NCI-H510A (cell line): ENCODE data around the gene ICAM5.
"Not testable (repeated sequence)": the region's sequence is repeated elsewhere in the genome, so short reads cannot be mapped to it uniquely, and the experiment has no call there.

ENCODE experiments used
- DNase-seq: peaks from one replicate; lab custom pipeline; 2025; lab: John Stamatoyannopoulos, UW

Gene ICAM5, protein sequence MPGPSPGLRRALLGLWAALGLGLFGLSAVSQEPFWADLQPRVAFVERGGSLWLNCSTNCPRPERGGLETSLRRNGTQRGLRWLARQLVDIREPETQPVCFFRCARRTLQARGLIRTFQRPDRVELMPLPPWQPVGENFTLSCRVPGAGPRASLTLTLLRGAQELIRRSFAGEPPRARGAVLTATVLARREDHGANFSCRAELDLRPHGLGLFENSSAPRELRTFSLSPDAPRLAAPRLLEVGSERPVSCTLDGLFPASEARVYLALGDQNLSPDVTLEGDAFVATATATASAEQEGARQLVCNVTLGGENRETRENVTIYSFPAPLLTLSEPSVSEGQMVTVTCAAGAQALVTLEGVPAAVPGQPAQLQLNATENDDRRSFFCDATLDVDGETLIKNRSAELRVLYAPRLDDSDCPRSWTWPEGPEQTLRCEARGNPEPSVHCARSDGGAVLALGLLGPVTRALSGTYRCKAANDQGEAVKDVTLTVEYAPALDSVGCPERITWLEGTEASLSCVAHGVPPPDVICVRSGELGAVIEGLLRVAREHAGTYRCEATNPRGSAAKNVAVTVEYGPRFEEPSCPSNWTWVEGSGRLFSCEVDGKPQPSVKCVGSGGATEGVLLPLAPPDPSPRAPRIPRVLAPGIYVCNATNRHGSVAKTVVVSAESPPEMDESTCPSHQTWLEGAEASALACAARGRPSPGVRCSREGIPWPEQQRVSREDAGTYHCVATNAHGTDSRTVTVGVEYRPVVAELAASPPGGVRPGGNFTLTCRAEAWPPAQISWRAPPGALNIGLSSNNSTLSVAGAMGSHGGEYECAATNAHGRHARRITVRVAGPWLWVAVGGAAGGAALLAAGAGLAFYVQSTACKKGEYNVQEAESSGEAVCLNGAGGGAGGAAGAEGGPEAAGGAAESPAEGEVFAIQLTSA

DNA sequence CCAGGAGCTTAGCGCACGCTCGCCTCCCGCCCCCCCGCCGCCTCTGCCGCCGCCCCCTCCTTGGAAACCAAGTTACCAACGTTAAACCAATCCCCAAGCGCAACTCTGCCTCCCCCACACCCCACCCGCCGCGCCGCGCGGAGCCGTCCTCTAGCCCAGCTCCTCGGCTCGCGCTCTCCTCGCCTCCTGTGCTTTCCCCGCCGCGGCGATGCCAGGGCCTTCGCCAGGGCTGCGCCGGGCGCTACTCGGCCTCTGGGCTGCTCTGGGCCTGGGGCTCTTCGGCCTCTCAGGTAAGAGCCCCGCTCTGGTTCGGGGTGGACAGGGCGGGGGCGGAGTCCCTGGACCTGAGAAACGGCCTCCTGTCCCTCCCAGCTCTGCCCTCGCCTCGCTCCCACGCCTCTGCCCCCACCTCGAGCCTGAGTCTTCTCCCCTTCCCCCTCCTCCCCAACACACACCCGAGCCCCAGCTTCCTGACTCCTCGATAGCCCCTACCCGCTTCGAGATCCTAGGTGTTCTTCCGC lies at the start of gene ICAM5:
ICAM5 (plus strand) TSS at position 117 of the 521 bp plus-strand sequence; CDS start at position 209, 92 bp downstream.
- no peak for DNase-seq

DNA sequence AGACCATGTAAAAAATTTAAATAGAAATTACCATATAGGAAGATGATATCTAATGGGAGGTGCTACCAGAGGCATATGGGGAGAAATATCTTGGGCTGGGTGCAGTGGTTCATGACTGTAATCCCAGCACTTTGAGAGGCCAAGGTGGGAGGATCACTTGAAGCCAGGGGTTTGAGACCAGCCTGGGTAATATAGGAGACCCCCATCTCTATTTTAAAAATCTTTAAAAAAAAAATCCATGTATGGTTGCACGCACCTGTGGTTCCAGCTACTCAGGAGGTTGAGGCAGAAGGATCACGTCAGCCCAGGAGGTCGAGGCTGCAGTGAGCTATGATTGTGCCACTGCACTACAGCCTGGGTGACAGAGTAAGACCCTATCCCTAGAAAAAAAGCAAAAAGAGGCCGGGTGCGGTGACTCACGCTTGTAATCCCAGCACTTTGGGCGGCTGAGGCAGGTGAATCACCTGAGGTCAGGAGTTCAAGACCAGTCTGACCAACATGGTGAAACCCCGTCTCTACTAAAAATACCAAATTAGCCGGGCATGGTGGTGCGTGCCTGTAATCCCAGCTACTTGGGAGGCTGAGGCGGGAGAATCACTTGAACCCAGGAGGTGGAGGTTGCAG lies 47.8 kb upstream of the ICAM5 start:
- DNase-seq = not testable (repeated sequence)

DNA sequence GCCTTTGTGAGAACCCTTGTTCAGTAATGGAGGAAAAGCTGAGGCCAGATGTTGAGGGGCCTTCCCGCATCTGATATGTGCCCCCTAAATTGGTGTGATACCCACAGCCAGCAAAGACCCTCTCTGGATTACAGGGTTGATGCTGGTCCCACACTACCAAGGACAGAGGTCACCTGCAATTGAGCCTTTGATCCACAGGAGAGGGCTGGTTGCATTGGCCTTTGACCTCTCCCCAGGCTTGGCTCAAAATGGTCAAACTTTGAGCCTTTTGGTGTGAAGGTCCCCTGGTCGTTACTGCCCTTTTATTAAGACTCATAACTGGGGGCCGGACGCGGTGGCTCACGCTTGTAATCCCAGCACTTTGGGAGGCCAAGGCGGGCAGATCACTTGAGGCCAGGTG lies 46.1 kb upstream of the ICAM5 start:
- DNase-seq = no peak

DNA sequence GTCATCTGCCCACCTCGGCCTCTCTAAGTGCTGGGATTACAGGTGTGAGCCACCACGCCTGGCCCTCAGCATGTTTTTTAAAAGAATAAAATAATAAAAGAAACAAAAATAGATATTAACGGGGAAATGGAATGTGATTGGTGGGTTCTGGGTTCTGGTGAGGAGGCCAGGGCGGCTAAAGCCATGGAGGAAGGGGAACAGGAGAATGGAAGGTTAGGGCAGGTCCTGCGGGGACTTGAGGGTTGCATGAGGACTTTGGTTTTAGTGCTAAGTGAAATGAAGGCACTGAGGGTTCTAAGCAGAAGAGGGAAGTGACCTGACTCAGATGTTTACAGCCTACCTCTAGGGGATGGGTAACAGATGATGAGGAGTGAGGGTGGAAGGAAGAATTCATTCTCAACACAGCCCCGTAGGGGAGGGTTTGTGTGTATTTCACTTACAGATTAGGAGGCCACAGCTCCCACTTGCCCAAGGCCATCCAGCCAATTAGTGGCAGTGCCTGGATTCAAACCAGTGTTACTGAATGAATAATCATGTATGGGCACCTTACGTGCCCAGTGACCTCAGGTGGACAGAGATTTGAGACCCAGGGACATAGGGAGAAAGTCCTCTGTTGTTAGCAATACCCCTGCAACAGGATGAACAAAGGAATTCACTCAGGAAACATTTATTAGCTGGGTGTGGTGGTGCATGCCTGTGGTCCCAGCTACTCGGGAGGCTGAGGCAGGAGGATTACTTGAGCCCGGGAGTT lies 44.4 kb upstream of the ICAM5 start:
- no peak for DNase-seq

DNA sequence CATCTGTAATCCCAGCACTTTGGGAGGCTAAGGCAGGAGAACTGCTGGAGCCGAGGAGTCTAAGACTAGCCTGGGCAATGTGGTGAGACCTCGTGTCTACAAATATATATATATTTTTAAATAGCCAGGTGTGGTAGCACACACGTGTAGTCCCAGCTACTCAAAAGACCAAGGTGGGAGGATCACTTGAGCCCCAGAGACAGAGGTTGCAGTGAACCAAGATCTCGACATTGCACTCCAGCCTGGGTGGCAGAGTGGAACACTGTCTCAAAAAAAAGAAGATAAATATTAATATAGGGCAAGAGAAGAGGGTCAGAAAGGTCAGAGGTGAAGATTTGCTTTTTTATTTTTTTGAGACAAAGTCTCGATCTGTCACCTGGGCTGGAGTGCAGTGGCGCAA lies 43.2 kb upstream of the ICAM5 start:
- DNase-seq = no peak

DNA sequence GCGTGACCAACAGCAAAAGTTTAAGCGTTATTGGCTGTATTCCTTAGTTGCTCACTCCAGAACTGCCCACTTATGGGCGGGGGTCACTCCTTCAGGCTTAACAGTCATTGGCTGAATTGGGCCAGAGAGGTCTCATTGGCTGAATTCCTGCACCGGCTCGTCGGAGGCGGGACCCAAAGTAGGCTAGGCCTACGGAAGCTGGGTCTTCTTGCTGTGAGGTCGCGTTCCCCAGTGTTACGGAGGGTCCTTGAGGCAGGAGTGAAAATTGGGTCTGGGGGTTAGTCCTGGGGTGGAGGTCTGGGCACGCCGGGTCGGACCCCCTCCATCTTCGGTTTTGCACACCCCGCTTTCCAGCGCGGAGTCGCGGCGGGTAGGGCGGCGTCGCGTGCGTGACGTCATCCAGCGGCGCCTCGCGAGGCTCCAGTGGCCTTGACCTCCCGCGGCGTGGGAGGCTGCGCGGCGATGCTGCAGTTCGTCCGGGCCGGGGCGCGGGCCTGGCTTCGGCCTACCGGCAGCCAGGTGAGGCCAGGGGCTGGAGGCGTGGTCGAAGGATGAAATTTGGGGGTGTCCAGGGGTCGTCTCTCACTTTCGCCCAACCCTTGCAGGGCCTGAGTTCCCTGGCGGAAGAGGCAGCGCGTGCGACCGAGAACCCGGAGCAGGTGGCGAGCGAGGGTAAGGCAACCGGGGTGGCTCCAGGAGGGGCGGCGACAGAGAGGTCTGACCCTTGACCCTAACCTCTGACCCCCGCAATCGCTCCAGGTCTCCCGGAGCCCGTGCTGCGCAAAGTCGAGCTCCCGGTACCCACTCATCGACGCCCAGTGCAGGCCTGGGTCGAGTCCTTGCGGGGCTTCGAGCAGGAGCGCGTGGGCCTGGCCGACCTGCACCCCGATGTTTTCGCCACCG lies 37.7 kb upstream of the ICAM5 start, which contains the start of gene MRPL4:
MRPL4 (plus strand) TSS at position 423 of the 903 bp plus-strand sequence; CDS start at position 463, 40 bp downstream.
- peak; percentile 96 for DNase-seq

DNA sequence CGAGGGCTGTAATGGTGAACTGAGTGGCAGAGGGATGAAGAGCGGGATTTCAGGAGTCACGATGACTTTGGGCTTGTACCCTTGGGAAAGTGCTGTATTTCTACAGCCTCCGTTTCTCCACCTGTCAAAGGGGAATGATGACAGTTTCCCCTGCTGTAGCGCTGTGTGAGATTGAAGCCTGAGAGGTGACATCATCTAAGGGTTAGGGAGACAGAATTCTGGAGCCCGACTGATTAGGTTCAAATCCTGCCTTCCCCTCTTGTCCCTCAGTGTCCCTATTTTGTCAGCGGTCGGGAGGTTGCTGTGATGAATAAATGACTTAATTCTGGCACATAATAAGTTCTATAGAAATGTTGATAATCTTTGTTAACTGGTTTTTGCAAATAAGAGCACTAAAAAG lies 37.0 kb upstream of the ICAM5 start:
- DNase-seq = no peak

DNA sequence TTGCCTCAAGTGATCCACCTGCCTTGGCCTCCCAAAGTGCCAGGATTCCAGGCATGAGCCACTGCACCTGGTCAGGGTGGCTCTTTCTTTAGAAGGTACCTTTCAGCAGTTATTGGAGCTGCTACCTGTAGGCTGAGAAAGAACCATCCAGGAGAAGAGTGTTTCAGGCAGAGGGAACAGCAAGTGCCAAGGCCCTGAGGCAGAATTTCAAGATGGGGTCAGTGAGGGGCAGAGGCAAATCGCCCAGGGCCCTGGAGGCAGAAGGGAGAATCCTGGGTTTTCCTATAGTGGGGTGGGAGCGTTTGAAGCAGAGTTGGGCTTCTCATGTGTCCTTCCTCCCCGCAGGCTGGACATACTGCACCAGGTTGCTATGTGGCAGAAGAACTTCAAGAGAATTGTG lies 35.5 kb upstream of the ICAM5 start:
- no peak for DNase-seq

DNA sequence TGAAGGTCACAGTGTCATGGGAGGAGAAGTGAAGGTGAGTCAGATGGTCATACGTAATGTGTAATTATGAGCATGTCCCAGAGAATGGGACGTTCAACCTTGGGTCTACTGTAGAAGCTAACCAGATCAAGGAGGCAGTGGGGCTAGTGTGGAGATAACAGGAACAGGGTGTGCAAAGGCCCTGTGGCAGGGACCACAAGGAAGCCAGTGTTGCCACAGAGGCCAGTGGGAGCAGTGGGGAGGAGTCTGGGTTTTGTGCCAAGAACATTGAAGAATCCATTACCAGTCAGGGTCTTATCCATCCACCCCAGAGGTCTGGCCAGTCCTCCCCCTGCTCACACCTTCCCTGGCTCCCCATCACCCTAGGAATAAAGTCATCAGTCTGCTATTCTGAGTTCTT lies 34.4 kb upstream of the ICAM5 start:
- no peak for DNase-seq

DNA sequence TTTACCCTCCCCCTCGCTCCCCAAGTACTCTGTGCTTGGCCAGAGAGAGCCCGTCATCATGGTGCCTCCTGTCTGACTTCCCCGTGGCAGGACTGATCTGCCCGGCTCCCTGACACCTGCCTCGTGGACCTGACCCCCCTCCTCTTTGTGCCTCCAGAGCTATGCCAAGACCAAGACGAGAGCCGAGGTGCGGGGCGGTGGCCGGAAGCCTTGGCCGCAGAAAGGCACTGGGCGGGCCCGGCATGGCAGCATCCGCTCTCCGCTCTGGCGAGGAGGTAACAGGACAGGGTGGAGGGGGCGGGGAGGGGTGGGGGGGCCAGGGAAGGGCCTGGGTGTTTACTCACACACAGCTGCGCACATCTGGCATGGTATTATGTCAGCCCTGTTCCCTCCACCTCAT lies 33.2 kb upstream of the ICAM5 start:
- DNase-seq = no peak

DNA sequence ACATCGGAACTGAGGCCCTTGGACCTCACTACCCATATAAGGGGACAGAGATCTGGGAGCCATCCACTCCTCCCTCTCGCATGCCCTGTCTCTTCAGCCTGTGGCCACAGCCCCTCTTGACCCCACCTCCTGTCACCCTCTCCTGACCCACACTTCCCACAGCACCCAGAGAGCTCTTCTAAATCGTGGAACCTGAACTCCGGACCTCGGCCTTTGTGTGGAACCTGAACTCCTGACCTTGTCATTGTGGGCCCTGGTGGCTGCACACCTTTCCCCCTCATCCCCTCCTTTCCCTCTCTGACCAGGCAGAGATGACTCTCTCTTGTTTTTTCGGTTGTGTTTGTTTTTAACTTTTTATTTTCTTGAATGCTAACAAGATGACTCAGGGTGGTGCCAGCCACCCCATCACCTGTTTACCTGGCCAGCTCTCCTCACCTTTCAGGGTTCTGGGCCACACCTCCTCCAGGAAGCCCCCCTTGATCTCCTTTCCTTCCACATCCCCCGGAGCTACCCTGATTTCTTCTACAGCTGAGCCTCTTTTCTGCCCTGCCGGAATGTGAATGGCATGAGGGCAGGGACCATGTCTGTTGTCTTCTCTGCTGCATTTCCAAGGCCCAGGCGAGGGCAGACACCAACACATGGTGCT lies 32.7 kb upstream of the ICAM5 start:
- DNase-seq = no peak

DNA sequence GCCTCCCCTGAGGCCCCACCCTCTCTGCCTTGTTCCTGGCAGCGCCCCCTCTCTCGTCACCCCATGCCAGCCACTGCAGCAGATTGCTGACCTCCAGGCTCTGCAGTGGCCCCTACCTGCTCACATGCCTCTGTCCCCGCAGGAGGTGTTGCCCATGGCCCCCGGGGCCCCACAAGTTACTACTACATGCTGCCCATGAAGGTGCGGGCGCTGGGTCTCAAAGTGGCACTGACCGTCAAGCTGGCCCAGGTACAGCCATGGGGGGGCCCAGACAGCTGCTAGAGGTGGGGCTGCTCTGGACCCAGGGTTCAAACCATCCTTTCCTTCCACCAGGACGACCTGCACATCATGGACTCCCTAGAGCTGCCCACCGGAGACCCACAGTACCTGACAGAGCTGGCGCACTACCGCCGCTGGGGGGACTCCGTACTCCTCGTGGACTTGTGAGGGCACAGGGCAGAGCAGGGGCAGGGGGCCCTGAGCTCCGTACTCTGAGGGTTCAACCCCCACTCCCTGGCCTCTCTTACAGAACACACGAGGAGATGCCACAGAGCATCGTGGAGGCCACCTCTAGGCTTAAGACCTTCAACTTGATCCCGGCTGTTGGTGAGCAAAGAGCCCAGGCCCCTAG lies 31.6 kb upstream of the ICAM5 start:
- no peak for DNase-seq

DNA sequence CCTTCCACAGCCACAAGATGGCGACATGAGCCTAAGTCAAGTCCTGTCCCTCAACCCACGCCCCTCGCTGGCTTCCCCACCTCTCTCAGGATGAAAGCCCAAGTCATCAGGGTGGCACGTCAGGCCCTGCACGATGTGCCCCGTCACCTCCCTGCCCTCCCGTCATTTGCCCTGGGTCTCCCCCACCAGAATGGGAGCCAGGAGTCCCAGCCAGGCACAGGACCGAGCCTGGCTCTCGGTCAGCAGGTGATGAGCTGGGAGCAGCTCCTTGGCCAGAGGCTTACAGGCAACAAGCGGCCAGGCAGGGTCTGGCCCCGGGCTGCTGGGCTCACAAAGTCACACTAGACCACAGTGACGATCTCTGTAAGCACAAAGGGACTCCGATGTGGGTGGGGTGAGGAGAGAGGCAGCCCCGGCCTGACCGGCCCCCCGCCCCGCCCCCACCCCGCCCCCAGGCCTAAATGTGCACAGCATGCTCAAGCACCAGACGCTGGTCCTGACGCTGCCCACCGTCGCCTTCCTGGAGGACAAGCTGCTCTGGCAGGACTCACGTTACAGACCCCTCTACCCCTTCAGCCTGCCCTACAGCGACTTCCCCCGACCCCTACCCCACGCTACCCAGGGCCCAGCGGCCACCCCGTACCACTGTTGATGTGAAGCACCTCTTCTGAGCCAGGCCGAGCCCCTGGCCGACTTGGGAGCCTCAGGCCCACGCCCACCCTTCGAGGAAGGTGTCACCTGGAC lies 30.4 kb upstream of the ICAM5 start:
- DNase-seq = peak; percentile 80

DNA sequence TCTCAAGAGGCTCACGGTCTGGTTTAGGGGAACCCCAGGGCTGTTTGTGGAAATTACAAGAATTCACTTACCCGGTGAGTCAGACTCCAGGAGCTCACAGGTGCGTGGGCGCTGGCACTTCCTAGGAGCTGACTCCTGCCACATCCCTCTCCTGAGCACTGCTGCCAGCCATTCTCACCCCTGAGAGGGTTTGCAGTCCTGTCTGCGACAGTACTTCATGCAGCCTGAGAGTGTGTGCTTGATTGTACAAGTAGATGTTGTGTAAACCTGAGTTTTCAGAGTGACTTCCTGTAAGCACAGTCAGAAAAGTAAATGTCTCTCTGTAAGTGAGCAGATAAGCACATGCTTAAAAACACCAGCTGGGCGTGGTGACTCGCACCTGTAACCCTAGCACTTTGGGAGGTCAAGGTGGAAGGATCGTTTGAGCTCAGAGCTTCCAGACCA lies 29.6 kb upstream of the ICAM5 start:
- peak; percentile 41 for DNase-seq

DNA sequence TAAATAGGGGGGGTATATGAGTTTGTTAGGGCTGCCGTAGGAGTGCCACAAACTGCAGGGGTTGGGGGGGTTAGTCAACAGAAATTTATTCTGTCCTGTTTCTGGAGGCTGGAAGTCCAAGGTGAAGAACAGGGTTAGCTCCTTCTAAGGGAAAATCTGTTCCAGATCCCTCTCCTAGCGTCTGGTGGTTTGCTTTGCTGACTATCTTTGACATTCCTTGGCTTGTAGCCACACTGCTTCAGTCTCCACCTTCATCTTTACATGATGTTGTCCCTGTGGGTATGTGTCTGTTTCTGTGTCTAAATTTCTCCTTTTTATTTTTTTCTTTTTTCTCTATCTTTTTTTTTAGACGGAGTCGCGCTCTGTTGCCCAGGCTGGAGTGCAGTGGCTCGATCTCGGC lies 27.0 kb upstream of the ICAM5 start:
- DNase-seq = no peak

DNA sequence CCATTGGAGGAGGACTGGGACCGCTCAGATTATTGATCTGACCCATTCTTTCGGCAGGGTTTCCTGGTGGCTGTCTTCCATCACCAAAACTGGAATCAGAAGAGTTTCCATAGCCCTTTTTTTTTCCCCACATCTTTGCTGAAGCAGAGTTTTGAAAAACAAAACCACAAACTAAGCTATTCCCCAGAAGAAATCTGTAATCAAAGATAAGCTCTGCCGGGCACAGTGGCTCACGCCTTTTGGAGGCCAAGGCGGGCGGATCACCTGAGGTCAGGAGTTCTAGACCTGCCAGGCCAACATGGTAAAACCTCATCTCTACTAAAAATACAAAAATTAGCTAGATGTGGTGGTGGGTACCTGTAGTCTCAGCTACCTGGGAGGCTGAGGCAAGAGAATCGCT lies 23.0 kb upstream of the ICAM5 start:
- DNase-seq = no peak

DNA sequence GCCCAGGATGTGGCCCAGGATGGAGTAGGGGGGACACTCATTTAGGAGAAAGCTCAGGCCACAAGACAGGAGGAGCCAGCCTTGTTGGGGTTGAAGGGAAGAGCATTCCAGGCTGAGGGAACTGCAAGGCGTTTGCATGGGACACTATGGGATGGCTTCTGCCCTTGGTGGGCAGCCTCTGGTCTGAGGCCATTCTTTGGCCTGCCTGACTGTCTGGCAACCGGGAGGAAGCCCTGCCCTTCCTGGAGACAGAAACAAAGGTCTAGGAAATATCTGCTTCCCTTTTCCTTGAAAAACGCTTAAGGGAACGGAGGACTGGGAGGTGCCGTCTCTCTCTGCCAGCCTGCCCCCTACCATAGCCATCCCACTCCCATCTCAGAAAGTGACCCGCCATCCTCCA lies 21.7 kb upstream of the ICAM5 start:
- no peak for DNase-seq

DNA sequence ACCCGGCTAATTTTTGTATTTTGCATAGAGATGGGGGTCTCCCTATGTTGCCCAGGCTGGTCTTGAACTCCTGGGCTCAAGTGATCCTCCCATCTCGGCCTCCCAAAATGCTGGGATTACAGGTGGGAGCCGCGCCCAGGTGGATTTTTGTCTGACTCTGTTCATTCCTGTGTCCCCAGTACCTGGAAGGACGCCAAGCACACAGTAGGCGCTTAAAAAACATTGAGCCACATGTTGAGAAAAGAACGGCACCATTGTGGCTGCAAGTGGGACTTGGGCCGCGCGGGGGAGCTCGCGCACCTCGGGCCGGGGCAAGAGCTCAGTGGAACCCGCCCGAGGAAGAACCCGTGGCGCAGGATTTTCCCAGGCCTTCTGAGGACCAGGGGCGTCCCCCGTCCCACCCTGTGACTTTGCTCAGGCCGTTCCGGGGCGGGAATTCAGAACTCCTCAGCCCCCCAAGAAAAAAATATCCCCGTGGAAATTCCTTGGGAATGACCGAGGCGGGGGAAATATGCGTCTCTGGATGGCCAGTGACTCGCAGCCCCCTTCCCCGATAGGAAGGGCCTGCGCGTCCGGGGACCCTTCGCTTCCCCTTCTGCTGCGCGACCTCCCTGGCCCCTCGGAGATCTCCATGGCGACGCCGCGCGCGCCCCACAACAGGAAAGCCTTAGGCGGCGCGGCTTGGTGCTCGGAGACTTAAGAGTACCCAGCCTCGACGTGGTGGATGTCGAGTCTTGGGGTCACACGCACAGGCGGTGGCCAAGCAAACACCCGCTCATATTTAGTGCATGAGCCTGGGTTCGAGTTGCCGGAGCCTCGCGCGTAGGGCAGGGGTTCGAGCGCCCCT lies 20.2 kb upstream of the ICAM5 start:
- DNase-seq = no peak
